ENCODE data around the gene GRK4.

GRCh38 chr4:3035674-3036073 lies 72.3 kb downstream of the GRK4 start:
- no peak for TF ChIP-seq REST (IDR thresholded peaks at IDR 0.05)
- TF ChIP-seq CTCF (IDR thresholded peaks at IDR 0.05; ENCODE audit: low read depth, low read length, missing input control) = no peak
- TF ChIP-seq GABPA (IDR thresholded peaks at IDR 0.05 in 1 of 2, conservative IDR thresholded peaks at IDR 0.05 in 1 of 2) = no peak
- TF ChIP-seq EGR1 (IDR thresholded peaks at IDR 0.05; ENCODE audit: low read depth in 2 of 2) = no peak
- no peak for TF ChIP-seq SP1 (IDR thresholded peaks at IDR 0.05)
- TF ChIP-seq RAD21 (IDR thresholded peaks at IDR 0.05) = no peak
- no peak for TF ChIP-seq MAX (IDR thresholded peaks at IDR 0.05)
- no peak for TF ChIP-seq ZBTB33 (IDR thresholded peaks at IDR 0.05)
- TF ChIP-seq ATF3 (IDR thresholded peaks at IDR 0.05) = no peak
- TF ChIP-seq RXRA (IDR thresholded peaks at IDR 0.05) = no peak
- TF ChIP-seq JUND (IDR thresholded peaks at IDR 0.05) = no peak
- no peak for TF ChIP-seq YY1 (IDR thresholded peaks at IDR 0.05)
- TF ChIP-seq HNF4A (conservative IDR thresholded peaks at IDR 0.05) = no peak

Measured in liver (tissue), 3 donors.